ENCODE results near the gene USP19. TPM values are rescaled to one million over a fixed set of nuclear protein-coding genes. Genes with fewer than 3 reads are reported as not detected.
A peak's percentile ranks its signal among the peaks of the same experiment; 100 is the strongest.

USP19 gene
- total RNA-seq, 1 donor from 2014 or later, result 36.2 TPM

DNA sequence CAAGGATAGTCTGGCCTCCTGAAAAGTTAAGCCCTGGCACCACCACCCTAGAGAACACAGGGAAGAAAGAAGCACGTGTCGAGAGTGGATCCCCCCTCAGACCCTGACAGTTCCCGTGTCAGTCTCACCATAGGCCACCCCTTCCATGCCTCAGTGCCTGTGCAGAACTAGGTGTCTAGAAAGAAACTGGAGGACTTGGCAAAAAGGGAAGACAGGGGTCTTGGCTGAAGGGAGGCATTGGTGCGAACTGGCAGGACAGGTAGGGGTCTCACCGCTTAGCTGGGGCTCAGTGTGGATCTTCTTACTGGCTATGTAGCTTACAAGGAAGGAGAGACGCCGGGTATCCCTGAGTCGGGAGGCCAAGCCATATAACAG lies 16.6 kb downstream of the USP19 start:
- ATAC-seq, result no peak

DNA sequence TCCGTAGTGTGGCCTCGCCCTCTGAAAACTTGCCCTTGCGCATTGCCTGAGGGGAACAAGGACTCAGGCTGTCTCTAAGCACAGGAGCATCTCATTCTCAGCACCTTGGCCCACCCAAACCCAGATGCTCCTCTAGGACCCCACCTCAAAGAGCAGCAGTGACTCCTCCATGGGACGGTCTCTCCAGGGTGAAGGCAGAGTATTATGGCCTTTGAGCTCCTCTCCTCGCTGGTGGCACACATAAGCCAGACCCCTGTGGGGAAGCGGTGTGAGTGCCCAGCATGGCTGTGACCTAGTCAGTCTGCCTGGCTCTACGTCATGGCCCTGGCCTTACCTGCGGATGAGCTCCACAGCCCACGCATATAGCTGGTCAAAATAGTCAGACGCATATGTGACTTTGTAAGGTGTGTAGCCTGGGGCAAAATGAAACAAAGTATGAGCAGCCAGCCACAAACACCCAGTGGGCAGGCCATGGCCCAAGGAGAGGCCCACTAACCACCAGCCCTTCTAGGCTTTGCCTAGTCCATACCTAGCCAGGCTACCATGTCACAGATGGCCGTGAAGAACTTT lies 20.5 kb downstream of the USP19 start:
- ATAC-seq, result no peak

DNA sequence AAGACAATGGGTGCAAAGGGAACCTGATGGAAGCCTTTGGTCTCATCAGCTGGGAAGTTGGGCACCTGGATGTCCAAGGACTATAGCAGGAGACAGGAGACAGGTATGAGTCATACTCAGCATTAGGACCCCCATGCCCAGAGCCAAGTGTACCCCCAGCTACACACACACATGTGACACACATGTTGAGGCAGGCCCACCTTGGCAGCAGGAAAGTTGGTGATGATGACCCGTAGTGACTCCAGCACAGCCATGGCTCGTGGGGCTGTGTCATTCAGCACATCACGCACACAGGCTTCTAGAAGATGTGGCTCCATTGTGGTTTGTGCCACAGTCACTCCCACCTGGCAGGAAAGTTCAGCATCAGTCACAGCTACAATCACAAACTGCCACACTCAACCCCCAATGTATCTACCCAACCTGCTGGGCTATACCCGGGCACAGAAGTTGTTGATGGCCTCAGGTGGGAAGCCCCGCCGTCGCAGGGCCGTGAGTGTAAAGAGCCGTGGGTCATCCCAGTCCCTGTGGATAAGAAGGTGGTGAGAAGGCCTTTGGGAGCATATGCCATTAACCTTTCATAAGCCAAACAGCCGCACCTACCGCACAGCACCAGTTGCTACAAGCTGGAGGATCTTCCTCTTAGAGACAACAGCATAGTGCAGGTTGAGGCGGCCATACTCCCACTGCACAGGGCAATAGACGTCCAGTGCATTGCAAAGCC lies 21.6 kb downstream of the USP19 start:
- no peak for ATAC-seq

DNA sequence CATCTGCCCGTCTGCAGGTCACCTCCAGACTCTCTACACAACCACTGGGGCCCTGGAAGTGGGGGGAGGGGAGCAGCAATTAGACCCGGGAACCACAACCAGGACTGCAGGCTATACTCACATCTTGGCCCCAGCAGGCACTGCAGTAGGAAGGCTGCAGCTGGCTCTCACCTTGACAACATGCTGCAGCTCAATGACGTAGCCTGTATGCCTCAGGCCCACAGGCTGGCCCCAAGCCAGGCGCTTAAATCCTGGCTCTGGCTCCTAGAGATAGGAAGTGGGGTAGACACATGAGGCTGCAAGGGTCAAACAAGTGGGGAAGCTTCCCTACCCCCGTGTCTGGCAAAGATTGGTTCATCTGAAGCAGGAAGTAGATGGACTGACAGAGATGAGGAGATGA lies 22.2 kb downstream of the USP19 start:
- no peak for ATAC-seq

DNA sequence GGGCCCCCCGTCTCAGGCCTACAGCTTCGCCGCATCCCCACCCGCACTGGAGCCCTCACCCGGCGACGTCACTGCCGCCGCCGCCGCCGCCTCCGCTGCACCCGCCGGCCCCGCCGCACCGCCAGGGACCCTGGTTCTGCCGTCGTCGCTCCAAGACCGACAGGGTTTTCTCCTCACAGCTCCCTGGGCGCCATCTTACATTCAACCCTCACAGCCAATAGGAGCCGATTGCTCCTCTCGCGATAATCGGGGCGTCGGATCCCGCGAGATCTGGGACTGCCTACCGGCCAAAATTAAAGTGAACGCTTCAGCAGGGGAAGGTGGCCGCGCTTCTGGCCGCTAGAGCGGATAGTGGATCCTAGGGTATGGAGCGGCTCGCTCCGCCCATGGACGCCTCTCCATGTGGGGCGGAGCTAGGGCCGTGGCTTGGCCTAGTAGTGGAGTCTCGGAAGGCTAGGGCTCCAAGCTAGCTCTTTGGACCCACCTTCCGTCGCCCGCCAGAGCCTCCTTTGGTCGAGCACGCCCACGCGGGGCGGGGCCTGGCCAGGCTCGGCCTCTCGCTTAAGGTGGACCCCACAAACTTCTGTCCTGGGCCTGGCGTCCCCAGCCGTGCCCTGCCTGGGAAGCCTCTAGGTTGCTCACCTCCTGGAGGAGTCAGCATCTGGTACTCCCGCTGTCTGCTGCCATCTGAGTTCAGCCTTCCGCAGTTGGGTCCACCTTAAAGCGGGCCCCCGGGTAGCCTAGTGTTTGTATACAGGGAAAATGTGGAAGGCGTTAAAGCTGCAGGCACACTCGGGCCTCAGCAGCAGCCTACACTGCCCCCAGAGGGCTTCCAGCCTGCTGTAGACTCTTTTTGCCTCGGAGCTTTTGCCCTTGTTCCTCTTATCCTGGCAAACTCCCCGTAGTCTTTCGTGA lies 26.5 kb downstream of the USP19 start, which contains the start of gene QRICH1:
TSS of gene QRICH1 (minus strand) at position 219 of the 915 bp plus-strand sequence. CDS start 17,054 bp downstream, outside the sequence.
- ATAC-seq, result peak; percentile 92

DNA sequence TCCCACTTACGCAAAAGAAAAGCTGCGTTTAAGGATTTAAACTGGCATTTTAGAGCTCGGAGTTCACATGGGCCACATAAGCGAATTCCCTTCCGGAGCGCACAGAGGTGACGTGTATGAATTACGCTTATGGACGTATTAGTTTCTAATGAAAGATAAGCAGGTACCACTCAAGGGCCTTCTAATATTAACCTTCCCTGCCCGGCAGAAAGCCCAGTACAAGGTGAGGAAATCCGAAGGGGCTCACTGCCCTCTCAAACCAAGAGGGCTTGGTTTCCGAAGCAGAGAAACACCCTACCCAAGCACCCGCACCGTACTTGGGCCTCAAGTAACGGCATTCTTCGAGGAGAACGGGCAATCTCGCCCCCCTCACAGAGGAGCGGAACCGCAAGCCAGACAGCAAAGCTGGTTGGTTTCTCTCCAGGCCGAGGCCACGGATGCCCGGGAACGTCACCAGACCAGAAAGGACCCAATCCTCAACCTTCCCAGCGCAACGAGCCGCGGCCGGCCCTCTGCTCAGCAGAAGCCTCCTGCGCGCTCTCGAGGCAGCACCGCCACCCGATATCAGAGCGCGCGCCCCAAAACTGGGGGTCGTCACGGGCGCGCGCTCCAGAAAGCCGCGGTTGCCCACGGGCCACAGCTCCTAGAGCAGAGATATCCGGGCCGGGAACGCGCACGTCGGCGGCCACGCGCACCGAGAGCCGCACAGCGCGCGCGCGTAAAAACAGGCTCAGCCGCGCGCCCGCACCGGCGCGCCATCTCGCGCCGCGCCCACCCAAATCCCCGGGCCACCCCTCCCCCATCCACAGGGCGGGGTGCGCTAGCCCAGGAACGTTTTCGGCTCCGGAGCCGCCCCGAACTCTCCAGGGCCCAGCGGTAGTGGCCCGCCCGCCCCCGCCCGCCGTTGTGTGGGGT lies 27.4 kb downstream of the USP19 start:
- peak; percentile 67 for ATAC-seq

DNA sequence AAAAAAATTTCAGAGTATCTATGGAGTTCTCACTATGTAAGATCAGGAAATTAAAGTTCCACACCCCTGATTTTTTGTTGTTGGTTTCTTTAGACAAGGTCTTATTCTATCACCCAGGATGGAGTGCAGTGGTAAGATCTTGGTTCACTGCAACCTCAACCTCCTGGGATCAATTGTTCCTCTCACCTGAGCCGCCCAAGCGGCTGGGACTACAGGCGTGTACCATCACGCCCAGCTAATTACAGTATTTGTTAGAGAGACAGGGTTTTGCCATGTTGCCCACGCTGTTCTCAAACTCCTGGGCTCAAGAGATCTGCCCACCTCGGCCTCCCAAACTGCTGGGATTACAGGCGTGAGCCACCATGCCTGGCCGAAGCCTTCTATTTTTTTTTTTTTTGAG lies 39.2 kb downstream of the USP19 start:
- peak; percentile 86 for ATAC-seq

DNA sequence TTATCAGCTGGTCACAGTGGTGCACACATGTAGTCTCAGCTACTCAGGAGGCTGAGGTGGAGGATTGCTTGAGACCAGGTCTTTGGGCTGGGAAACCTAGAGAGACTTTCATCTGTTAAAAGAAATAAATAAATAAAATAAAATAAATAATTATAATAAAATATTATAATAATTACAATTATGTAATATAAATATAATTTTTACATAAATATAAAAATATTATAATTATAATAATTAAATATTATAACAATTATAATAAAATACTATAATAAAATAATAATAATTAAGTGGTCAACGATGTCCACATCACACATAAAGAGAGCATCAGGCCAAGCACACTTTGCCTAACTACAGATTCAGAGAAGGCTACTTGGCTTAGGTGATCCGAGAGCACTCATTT lies 41.4 kb downstream of the USP19 start:
- no peak for ATAC-seq

DNA sequence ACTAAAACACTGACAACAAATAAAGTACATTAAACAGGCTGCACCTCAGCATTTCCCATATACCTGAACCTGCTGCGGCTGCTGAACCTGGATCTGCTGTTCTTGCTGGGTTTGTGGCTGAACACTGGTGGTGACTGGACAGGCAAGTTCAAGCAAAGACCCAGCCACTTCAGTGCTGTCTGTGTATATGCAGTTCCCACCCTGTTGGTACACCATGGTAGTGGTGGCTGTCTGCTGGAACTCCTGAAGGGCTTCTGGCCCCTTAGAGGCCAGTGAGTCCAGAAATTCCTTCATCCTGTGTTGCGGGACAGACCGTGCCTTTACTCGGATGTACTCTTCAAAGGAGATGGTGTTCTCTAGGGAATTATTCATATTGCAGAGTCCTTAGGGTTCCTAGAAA lies 44.0 kb downstream of the USP19 start:
- no peak for ATAC-seq

DNA sequence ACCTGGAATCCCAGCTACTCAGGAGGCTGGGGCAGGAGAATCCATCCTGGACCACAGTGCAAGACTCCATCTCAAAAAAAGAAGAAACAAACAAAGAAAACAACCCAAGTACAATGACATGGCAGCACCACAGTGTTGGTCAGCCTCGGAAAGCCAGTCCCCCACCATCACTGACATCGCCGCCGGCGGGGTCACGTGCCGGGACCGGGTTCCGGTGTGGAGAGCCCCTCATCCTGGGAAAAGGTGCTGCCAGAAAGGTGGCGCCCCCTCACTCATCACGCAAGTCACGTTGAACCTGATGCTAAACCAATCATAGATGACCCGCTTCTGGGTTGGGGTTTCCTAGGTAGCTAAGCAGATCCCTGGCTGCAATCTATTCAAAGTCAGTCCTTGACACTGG lies 44.5 kb downstream of the USP19 start:
- ATAC-seq, result no peak

Other genes starting within 250 kb of the USP19 start
- 4.7 TPM for gene SLC25A20, start 221.9 kb downstream of the USP19 start, total RNA-seq
- gene ARIH2, start 202.0 kb downstream of the USP19 start, total RNA-seq, result 48.6 TPM
- gene P4HTM, start 130.6 kb downstream of the USP19 start, total RNA-seq, result 8.4 TPM
- 36.3 TPM for gene WDR6, start 113.4 kb downstream of the USP19 start, total RNA-seq
- gene DALRD3, start 102.2 kb downstream of the USP19 start, total RNA-seq, result 33.1 TPM
- gene NDUFAF3, start 98.7 kb downstream of the USP19 start, total RNA-seq, result 44.0 TPM
- 270 TPM for gene IMPDH2, start 91.4 kb downstream of the USP19 start, total RNA-seq
- 62.4 TPM for gene QRICH1, start 26.8 kb downstream of the USP19 start, total RNA-seq
- 252 TPM for gene QARS1, start 16.1 kb downstream of the USP19 start, total RNA-seq
- gene LAMB2, start 12.2 kb upstream of the USP19 start, total RNA-seq, result 69.7 TPM
- 15.7 TPM for gene CCDC71, start 45.5 kb upstream of the USP19 start, total RNA-seq
- gene KLHDC8B, start 50.8 kb upstream of the USP19 start, total RNA-seq, result 39.6 TPM
- 4.5 TPM for gene C3orf62, start 156.4 kb upstream of the USP19 start, total RNA-seq
- gene USP4, start 219.2 kb upstream of the USP19 start, total RNA-seq, result 38.7 TPM
- gene GPX1, start 237.5 kb upstream of the USP19 start, total RNA-seq, result 296 TPM